NB4 (cell line): Measurements from ENCODE around the gene CCDC91.

Experiments
- CTCF ChIP-seq: IDR thresholded peaks from one replicate; pipeline ENCODE4 v1.5.1; 2012; ENCODE audit warnings: low read depth, low read length
- MYC ChIP-seq: IDR thresholded peaks from 2 replicates; pipeline ENCODE4 v1.6.1; 2011; ENCODE audit warnings: low read depth, low read length
- POLR2A ChIP-seq: IDR thresholded peaks from 2 replicates; pipeline ENCODE4 v1.6.1; 2011; ENCODE audit warnings: mild to moderate bottlenecking; ENCODE audit not compliant: insufficient read length; ENCODE audit errors: extremely low read depth
- TF ChIP-seq, protein P1 (sequence below): IDR thresholded peaks from 2 replicates; pipeline ENCODE4 v1.6.1; 2011; ENCODE audit warnings: low read depth, low read length

DNA sequence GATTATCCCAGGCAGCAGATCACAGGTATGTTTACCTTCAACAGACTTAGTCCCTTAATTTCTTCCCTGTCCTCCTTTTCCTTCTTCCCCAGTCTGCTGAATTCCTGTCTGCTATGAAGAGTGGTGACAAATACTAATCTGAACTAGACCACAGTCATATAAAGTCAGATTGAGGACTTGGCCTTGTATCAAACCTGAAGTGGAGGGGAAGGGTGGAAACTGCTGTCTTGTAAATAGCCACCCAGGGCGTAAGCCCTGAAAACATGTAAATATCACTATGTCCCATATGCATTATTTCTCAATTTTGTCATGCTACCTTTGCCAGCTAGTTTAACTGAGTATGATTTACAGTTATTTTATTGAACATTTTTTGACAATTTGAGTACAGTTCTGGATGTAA is 368.0 kb downstream of the CCDC91 start:
- no peak for TF ChIP-seq CTCF
- no peak for TF ChIP-seq POLR2A
- TF ChIP-seq, protein P1, sequence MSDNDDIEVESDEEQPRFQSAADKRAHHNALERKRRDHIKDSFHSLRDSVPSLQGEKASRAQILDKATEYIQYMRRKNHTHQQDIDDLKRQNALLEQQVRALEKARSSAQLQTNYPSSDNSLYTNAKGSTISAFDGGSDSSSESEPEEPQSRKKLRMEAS, result no peak
- TF ChIP-seq MYC, result no peak
